ENCODE measurements around the gene SH3PXD2A. TPM values are rescaled to one million over a fixed set of nuclear protein-coding genes. Genes with fewer than 3 reads are reported as not detected.

Gene SH3PXD2A
- total and polyA plus RNA-seq, 2 of the 4 experiments (the other 2 are of a cell fraction): 6.3 to 23.0 TPM

GRCh38 chr10:103789161-103789560, 66.2 kb downstream of the SH3PXD2A start:
- no peak overlapping the region for H3K27ac ChIP-seq (ENCODE audit: insufficient read depth, low read length)
- no peak overlapping the region for H2BK120ac ChIP-seq (ENCODE audit: low read depth, low read length)
- H2BK15ac ChIP-seq (ENCODE audit: low read depth, low read length): no peak overlapping the region
- intact Hi-C loops (cut with micrococcal nuclease): no loop called here
- ATAC-seq (ENCODE audit: low read depth) (no peak), DNase-seq (no peak)
- no peak overlapping the region for H3K18ac ChIP-seq (ENCODE audit: low read depth, low read length)
- H4K8ac ChIP-seq (ENCODE audit: low read depth in 2 of 2, low read length in 2 of 2): no peak overlapping the region
- in situ Hi-C loops (cut with MboI; ENCODE audit: low sequenced_read_pairs): no loop called here
- H3K4me2 ChIP-seq (ENCODE audit: low read depth, low read length): no peak overlapping the region
- no peak overlapping the region for H4K5ac ChIP-seq (ENCODE audit: low read depth, low read length)
- no peak overlapping the region for H3K9ac ChIP-seq (ENCODE audit: low read depth, low read length)
- no TSS peak for BruUV-seq (replicated peaks)
- no peak for TF ChIP-seq MXI1 (IDR thresholded peaks at IDR 0.05; ENCODE audit: borderline replicate concordance, low read depth, low read length)
- no peak for TF ChIP-seq CEBPB (IDR thresholded peaks at IDR 0.05; ENCODE audit: low read depth, low read length)
- TF ChIP-seq BHLHE40 (IDR thresholded peaks at IDR 0.05; ENCODE audit: low read depth, low read length): no peak
- no peak for TF ChIP-seq RAD21 (IDR thresholded peaks at IDR 0.05; ENCODE audit: low read length)
- TF ChIP-seq MAFK (IDR thresholded peaks at IDR 0.05; ENCODE audit: low read depth, low read length): no peak
- no peak for TF ChIP-seq USF2 (IDR thresholded peaks at IDR 0.05; ENCODE audit: low read depth, low read length)
- TF ChIP-seq CHD1 (IDR thresholded peaks at IDR 0.05; ENCODE audit: low read depth, low read length): no peak
- no peak for TF ChIP-seq RCOR1 (IDR thresholded peaks at IDR 0.05; ENCODE audit: insufficient replicate concordance, low read length)
- TF ChIP-seq NFE2L2 (IDR thresholded peaks at IDR 0.05; ENCODE audit: low read depth, low read length): no peak
- no peak for TF ChIP-seq CTCF (conservative IDR thresholded peaks at IDR 0.05; ENCODE audit: low read depth, low read length)
- no peak for TF ChIP-seq FOS (IDR thresholded peaks at IDR 0.05; ENCODE audit: low read depth, low read length)
- TF ChIP-seq RFX5 (IDR thresholded peaks at IDR 0.05; ENCODE audit: low read depth, low read length): no peak
- TF ChIP-seq SMC3 (IDR thresholded peaks at IDR 0.05; ENCODE audit: low read depth, low read length): no peak
- TF ChIP-seq ELK1 (IDR thresholded peaks at IDR 0.05; ENCODE audit: borderline replicate concordance, low read depth, low read length): no peak
- TF ChIP-seq POLR2A (IDR thresholded peaks at IDR 0.05; ENCODE audit: low read depth, low read length): no peak
- H3K36me3 ChIP-seq (ENCODE audit: control insufficient read depth, insufficient read depth, low read length): no peaks in the 10 kb centered on the region
- H3K56ac ChIP-seq (ENCODE audit: extremely low read depth, insufficient read depth, low read length): no peak overlapping the region
- H3K4ac ChIP-seq (ENCODE audit: low read depth, low read length): no peak overlapping the region
- no peak overlapping the region for H3K23ac ChIP-seq (ENCODE audit: low read depth, low read length)
- no peak overlapping the region for H2AFZ ChIP-seq (replicated peaks; ENCODE audit: low read length, poor library complexity)
- dilution Hi-C loops (cut with HindIII; ENCODE audit: low sequenced_read_pairs, unreplicated experiment): no loop called here
- no peak overlapping the region for H2BK20ac ChIP-seq (ENCODE audit: low read depth, low read length)
- CTCF ChIA-PET: no interaction called here
- POLR2A ChIA-PET (ENCODE audit: unreplicated experiment): interaction anchor here (0.6 to 0.7 kb wide), 2 partner anchors 9 to 63 kb away, joined by 3 read pairs; no protein-coding TSS in a partner anchor
- no peak overlapping the region for H3K14ac ChIP-seq (replicated peaks; ENCODE audit: low read depth, low read length)
- no peaks in the 10 kb centered on the region for H3K79me1 ChIP-seq (ENCODE audit: low read depth in 1 of 2, low read length in 2 of 2)
- no peaks in the 10 kb centered on the region for H3K27me3 ChIP-seq (ENCODE audit: control insufficient read depth, insufficient read depth, low read length)
- no peaks in the 10 kb centered on the region for H3K9me3 ChIP-seq (ENCODE audit: control insufficient read depth, insufficient read depth, low read length)
- 89% methylated on average over 3 of the region's 6 CpGs; no CpG with 5 or more reads in 1 of the 2 experiments for WGBS, 2 experiments (ENCODE audit: extremely low coverage in 2 of 2, insufficient read length in 1 of 2)
- H2AK5ac ChIP-seq (ENCODE audit: low read depth, low read length): no peak overlapping the region
- H2BK5ac ChIP-seq (ENCODE audit: low read depth, low read length, poor library complexity, severe bottlenecking): no peak overlapping the region
- H4K91ac ChIP-seq (ENCODE audit: insufficient read depth, low read depth, low read length): no peak overlapping the region
- peaks cover 2% of the 10 kb centered on the region for H3K9me1 ChIP-seq (ENCODE audit: insufficient read depth, low read length)
- H2AK9ac ChIP-seq (replicated peaks; ENCODE audit: low read depth, low read length, poor library complexity): no peak overlapping the region
- H3K4me3 ChIP-seq (ENCODE audit: insufficient read depth, low read depth, low read length): no peak overlapping the region
- peaks cover 3% of the 10 kb centered on the region for H3K4me1 ChIP-seq (ENCODE audit: control insufficient read depth, insufficient read depth, low read length)
- no peaks in the 10 kb centered on the region for H4K20me1 ChIP-seq (ENCODE audit: insufficient read depth, low read length)
